Measurements from ENCODE around the gene BICC1. TPM values are rescaled to one million over a fixed set of nuclear protein-coding genes. Genes with fewer than 3 reads are reported as not detected.

The BICC1 gene
- polyA plus RNA-seq, 3 donors = 83.0 to 90.1 (median 89.3) TPM

DNA sequence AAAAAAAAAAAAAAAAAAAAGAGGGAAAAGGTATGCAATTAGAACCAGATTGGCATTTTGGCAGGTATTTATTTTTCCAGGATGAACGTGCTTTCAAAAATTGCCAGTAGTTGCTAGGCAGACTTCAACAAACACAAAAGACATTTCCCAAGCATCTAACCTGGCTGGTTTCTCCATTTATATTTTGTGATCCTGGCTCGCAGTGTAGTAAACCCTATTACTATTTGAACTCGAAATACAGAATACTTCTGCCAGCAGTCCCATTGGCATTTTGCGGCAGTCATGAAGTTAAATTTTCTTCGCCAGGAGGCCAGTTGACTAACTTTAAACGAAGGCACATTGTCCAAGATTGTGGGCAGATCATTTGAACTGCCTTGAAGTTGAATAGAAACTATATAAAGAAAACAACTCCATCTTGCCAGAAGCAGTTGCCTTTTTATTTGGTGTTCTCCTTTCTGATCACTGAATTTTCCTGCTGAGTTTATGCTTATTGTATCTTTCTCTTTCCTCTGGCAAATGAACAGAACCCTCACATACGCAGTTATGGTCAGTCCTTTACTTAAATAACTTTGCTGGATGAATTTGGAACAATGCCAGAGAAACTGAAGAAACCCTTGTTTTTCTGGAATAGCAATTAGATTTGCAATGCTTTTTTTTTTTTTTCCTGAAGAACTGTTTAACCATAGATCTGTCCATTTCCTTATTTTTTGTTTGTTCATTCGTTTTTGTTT lies 132.9 kb downstream of the BICC1 start:
- no peak for DNase-seq (ENCODE audit: low read depth in 3 of 3, low spot score in 2 of 3)

DNA sequence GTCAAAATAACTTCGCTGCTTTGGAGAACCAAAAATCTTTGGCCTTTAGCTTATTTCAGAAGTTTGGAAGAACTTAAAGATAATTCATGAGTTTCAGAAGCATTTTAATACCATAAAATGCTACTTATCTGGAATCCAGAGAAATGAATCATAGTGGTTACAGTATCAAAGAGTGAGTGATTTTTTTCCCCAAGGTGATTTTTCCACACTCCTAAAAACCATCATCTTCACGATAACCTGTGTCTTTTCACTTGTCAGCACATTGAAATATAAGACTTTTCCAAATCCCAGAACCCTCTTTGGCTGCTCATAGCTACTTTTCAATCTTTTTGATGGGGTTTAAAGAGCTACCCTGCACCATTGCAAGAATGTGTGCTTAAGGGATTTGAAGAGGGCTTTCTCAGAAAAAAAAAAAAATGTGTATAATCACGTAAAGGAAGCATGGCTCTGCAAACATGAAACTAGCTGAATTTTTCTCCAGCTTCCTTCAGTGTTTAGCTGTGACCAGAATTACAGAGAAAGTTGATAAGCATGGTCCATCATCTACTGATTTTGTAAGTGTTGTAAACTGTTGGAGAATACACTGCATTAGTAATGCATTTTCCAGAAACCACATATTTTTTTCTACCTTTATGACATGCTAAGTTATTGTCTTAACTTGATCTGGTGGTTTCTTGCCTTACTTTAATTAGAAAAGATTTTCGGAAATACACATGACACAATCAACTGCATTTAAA lies 134.9 kb downstream of the BICC1 start:
- no peak for DNase-seq (ENCODE audit: low read depth in 3 of 3, low spot score in 2 of 3)

DNA sequence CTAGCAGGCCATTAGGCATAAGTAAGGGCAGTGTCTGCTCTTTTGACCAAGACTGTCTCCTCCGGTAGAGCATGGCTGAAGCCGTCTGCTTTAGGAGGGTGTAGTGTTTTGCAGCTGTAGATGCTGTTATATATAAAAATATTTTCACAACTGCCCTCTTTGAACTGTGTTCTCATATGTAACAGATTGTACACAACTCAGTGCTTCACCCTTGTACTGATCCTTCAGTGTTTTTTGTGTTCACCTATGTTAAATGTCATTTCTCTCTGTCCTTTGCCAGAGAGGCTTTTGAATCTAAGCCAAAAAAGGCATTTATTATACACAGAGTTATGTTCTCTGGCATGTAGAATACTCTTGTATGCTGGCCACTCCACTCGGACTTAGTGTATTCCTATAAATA lies 135.5 kb downstream of the BICC1 start:
- no peak for DNase-seq (ENCODE audit: low read depth in 3 of 3, low spot score in 2 of 3)

DNA sequence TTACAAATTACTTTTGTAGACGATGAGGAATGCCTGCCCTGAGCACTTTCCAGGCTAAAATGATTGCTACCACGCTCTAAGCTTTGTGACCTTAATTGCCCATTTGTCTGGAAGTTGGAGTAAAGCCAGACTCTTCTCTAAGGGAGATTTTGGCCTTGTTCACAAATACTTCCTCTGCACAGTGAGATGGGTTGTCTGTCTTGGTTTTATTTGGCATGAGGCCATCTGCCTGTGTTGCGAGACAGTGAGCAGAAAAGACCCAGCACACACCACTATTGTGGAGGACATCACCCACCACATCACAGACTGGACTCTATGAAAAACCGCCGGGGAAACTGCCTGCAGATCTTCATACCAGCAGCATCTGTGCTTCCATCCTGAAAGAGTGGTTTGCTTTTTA lies 138.4 kb downstream of the BICC1 start:
- DNase-seq (ENCODE audit: low read depth in 3 of 3, low spot score in 2 of 3) = no peak

DNA sequence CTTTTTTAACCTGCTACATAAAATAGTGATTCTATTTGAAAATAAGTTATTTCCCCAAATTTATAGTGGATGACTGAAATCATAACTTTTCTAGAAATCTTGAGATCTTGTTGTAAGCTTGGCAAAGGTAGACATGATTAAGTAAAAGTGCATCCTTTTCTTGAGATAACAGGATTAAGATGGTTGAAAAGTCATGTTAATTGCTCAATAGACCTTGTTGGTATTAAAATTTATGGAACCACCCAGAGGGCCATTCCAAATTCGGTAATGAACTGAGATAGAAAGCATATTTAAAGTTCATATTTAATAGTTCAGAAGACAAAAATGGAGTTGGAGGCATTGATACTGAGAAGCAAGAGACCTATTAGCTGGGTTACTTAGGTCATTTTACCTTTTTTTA lies 139.1 kb downstream of the BICC1 start:
- no peak for DNase-seq (ENCODE audit: low read depth in 3 of 3, low spot score in 2 of 3)

GRCh38 chr10:58653139-58653538 lies 140.5 kb downstream of the BICC1 start:
- DNase-seq (ENCODE audit: low read depth in 3 of 3, low spot score in 2 of 3) = no peak

DNA sequence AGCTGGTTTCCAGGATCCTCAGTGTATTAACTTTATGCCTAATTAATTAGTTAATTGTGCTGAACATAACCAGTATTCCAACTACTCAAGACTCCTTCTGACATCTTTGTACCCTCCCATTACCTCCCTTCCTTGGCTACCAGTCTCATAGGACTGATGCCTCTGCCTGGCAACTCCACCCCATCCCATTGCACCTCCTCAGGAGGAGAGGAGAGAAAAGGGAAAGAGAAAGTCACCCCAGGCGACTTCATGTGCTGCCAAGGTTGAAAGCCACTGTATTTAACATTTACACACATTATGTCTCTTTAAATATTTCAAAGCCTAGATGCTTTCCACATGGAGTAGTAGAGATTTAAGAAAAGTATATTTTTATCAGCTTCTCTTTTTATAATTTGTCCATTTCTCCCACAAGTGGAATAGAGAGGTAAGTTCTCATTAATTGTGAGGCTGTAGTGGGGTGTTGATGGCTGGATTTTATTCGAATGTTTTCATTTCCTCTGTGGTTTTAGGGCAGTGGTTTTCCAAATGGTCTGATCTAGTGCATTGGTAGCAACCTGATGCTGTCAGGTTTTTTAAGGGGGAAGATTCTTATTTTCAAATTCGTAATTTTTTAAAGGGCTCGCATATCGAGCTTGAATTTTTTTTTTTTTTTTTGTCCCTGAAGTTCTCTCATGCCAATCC lies 148.0 kb downstream of the BICC1 start:
- no peak for DNase-seq (ENCODE audit: low read depth in 3 of 3, low spot score in 2 of 3)

- no peak for DNase-seq (ENCODE audit: low read depth in 3 of 3, low spot score in 2 of 3)
Observed at GRCh38 chr10:58661336-58661735, 148.7 kb downstream of the BICC1 start.

DNA sequence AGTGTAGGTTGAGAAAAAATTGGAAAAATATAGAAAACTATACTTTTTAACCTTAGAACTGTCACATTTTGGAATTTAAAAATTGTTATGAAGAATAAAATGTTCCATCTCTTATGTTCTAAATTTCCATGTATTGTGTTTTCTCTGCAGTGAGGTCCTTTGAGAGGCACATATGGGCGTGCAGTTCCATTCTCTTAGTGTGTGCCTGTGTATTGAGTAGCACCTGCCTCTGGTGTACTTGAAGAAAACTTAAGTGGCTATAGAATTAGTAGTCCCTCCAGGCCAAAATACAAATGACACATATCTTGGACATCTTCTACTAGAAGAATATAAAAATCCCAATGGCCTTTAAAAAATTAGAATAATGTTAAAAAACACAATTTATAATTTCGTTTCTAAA lies 149.2 kb downstream of the BICC1 start:
- no peak for DNase-seq (ENCODE audit: low read depth in 3 of 3, low spot score in 2 of 3)

DNA sequence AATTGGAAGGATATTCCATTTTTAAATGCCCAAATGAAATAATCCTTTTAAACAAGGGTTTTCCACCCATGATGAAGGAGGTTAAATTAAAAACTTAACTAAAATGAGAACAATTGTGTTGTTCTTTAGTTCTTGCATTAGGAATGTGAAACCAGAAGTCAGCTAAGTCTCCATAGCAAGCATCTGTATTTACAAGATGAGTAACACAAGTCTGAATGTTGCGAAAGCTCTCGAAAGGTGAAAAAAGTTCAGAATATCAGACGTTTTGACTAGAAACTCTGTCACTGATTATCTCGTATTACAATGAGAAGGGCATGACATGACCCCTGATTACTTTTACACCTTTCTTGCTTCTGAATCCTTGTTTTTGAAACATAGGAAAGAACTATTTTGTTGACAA lies 149.6 kb downstream of the BICC1 start:
- no peak for DNase-seq (ENCODE audit: low read depth in 3 of 3, low spot score in 2 of 3)

- no peak for DNase-seq (ENCODE audit: low read depth in 3 of 3, low spot score in 2 of 3)
Observed at GRCh38 chr10:58665361-58665760, 152.7 kb downstream of the BICC1 start.

- no peak for DNase-seq (ENCODE audit: low read depth in 3 of 3, low spot score in 2 of 3)
Observed at GRCh38 chr10:58666024-58666423, 153.4 kb downstream of the BICC1 start.

- DNase-seq (ENCODE audit: low read depth in 3 of 3, low spot score in 2 of 3) = no peak
Observed at GRCh38 chr10:58667658-58668310, 155.1 kb downstream of the BICC1 start.

- no peak for DNase-seq (ENCODE audit: low read depth in 3 of 3, low spot score in 2 of 3)
Observed at GRCh38 chr10:58672845-58673244, 160.2 kb downstream of the BICC1 start.

DNA sequence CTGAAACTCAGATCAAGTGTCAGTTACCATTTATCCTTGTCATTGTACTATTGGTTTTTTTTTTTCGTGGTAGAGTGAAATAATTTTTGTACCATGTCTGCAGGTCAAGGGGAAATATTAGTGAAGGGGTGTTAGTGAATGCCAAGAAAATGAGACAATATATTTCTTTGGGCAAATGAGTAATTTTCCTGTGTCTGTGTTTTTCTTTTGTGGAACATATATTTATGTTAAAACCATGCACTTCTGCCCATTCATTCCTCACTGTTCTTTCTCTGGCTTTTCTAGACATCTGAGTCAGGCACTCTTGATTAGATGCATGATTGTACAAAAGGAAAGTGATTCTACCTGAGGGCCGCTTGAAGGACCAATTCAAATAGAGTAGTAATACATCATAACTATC lies 161.6 kb downstream of the BICC1 start:
- DNase-seq (ENCODE audit: low read depth in 3 of 3, low spot score in 2 of 3) = no peak

GRCh38 chr10:58675321-58675720 lies 162.6 kb downstream of the BICC1 start:
- no peak for DNase-seq (ENCODE audit: low read depth in 3 of 3, low spot score in 2 of 3)

- DNase-seq (ENCODE audit: low read depth in 3 of 3, low spot score in 2 of 3) = no peak
Observed at GRCh38 chr10:58691528-58691927, 178.9 kb downstream of the BICC1 start.

DNA sequence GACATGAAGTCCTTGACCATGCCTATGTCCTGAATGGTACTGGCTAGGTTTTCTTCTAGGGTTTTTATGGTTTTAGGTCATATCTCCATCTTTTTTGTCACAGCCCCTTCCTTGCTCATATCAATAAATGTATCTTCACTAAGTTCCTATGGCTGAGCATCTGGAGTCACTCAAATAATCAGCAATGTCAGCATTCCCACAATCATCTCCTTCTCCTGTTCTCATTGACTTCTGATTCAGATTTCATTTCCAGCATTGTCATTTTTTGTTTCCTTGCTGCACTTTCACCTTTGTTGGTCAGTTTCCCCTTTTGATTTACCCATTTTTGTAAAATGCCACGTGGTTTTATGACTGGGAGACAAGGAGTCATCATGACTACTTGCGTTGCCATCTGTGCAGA lies 181.2 kb downstream of the BICC1 start:
- DNase-seq (ENCODE audit: low read depth in 3 of 3, low spot score in 2 of 3) = no peak

DNA sequence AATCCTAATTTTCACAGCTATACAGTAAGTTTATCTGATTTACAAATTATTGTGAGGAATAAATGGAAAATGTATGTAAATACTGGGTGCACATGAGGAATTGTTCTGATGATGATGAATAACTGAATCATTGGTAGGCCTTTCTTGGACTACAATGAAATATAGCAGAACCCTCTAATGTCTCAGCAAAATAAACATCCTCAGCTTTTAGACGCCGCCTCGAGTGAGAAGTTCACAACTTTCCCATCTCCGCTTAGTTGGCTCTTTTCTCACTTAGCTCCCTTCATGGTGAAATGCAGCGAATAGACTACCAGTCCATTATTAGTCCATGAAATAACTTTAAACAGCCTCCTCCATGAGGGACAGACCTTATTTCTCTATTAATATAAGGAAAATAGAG lies 182.3 kb downstream of the BICC1 start:
- DNase-seq (ENCODE audit: low read depth in 3 of 3, low spot score in 2 of 3) = no peak

- no peak for DNase-seq (ENCODE audit: low read depth in 3 of 3, low spot score in 2 of 3)
Observed at GRCh38 chr10:58696736-58697135, 184.1 kb downstream of the BICC1 start.

GRCh38 chr10:58697691-58698090 lies 185.0 kb downstream of the BICC1 start:
- DNase-seq (ENCODE audit: low read depth in 3 of 3, low spot score in 2 of 3) = no peak

Data from right renal cortex interstitium (tissue), 3 donors.